ENCODE data around the gene STXBP3.
"Not testable (repeated sequence)": the region's sequence is repeated elsewhere in the genome, so short reads cannot be mapped to it uniquely, and the experiment has no call there.

Gene STXBP3

DNA sequence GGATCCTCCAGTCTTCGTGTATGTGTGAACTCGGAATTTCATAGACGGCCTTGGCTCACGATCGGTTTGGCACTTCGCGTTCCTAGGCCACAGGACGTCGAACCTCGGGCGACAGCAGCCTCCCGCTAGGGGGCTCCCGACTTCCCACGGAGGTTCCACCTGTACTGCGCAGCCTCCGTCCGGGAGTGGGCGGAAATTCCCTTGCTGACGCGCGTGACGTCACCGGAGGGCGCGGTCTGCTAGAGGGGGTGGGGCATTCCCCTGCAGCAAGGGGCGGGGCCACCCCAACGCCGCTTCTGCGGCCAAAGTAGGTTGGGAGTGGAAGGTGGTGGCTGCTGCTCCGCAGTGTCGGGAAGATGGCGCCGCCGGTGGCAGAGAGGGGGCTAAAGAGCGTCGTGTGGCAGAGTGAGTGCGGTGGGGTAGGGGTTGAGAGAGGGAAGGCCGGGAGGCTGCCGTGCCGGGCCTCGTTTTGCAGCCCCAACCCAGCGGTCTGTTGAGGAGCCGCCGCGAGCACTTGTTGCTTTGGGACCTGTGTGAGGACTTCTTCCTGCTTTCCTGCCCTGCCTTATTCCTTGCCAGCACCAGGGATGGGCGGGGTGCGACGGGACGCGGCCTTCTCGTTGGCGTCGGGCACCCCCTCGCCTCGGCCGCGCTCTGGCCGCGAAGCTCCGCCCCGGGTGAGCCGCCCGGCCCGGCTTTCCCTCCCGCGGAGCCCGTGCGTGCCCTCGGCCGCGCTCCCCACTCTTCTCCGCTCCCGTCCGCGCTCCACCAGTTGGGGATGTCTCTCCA is at the start of gene STXBP3:
TSS of gene STXBP3 (plus strand) at position 293 of the 789 bp plus-strand sequence. CDS start at position 357, 64 bp downstream.
- DNase-seq = peak; percentile 91

GRCh38 chr1:108699375-108700332 is 46.8 kb upstream of the STXBP3 start:
- no peak for DNase-seq

DNA sequence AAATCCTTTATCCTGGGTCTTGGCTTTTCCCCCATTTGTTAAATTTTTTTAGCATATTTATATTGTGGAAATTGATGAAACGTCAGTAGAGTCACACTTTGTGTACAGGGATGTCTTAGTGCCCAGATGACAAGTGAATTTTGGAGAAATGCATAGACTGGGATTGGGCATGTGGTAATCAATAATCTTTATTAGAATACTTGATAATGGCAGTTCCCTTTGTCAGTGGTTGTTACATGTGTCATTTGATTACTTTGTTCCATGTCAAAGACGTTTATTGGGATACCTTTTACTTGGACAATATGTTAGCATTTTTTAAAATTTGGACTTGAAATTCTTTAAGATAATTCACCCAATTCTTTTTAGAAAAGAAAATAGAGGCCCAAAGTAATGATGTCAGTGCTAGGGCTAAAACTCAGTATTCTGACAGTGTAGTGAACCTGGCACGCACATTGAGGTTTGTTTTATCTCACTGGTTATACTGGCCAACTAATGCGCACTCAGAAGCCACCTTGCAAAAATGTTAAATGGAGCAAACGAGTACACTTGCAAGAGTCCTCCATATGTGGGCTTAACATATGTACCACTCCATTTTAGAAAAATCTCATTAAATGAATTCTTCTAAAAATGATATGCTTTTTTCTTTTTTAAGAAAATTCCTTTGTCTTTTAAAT is 45.2 kb upstream of the STXBP3 start:
- no peak for DNase-seq

DNA sequence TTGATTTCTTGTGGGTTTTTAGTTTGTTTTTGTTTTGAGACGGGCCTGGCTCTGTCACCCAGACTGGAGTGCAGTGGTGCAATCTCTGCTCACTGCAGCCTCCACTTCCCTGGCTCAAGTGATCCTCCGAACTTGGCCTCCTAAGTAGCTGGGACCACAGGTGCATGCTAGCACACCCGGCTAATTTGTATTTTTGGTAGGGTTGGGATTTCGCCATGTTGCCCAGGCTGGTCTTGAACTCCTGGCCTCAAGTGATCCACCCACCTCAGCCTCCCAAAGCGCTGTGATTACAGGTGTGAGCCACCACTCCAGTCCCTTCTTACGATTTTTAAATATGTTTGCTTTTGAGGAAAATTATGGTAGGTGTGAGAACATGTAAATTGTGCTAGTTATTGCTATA is 44.4 kb upstream of the STXBP3 start:
- not testable (repeated sequence) for DNase-seq

DNA sequence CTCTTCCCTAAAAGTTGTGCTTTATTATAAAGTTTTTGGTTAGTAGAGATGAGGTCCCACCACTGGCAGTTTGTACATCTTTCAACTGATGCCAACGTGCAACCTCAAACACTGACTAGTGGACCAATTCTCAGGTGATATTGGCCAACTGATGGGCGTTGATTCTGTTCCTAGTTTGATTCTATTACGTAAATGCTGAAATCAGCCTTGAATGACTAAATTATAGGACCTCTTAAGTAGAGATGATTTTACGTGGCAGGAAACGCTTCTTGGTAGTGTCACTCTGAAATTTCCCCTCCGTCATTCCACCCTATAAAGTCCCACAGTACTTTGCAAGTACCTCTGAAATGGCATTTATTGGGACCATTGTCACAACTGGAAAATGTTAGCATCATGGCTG is 42.5 kb upstream of the STXBP3 start:
- DNase-seq = no peak

- no peak for DNase-seq
Measured at GRCh38 chr1:108704496-108704895, 42.0 kb upstream of the STXBP3 start.

GRCh38 chr1:108706643-108707042 is 39.8 kb upstream of the STXBP3 start:
- DNase-seq = no peak

DNA sequence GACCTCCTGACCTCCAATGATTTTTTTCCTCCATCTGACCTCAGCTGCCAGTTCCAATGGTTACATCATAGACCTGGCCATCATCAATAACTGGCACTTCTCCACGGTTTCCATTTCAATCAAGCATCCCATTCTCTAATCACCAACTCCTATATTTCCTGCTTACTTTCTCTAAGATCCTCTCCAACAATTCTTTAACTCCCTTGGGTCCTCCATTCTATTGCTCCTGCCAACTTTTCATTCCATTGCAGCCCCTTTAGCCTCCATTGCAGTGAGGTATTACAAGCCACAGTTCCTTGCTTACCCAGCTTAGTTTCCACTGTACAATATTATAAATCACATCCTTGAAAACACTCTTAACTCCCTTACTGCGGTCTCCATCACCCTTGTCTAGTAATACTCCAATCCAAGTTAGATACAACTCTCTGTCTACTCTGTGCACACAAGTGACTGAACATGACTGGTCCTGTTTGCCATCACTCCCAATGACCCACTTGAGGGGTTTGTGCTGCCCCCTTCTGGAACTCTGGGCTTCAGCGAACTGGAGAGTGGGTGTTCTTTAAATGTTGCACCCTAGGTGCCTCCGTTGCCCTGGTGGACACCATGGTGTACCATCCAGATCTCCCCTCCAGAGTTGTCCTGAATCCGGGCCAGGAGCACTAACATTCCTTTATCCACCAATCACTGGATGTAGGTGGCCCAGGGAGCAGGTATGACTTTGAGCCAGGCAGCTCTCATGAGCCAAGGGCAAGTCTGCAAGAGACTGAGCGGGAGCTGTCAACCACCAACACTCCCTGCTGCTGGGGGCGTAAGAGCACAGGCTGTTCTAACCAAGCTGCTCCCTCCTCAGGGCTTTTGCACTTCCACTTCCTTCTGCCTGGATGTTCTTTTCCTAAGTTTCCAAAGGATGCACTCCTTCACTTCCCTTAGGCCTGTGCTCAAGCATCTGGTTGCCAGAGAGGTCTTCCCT is 37.5 kb upstream of the STXBP3 start:
- no peak for DNase-seq

- DNase-seq = no peak
Measured at GRCh38 chr1:108712606-108713150, 33.8 kb upstream of the STXBP3 start, which contains the start of gene FNDC7. TSS of gene FNDC7 (plus strand) at chr1:108712908. CDS start at chr1:108712934, 26 bp downstream.

DNA sequence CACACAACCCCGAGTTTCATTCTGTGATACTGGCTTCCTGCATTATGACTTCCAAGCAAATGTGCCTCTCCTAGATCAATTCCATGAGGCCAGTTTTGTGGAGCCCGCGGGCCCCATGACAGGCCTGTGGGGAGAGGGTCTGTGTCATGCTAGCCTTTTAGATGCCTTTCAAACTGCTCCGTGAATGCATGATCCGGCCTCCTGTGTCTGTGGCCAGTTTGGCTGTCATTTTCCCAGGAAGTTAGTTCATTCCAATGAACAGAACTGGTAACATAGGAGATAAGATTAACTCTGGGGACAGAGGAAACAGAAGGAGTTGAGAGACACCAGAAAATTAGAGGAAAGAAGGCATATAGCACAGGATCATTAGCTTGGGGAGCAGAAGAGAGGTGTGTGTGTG is 30.5 kb upstream of the STXBP3 start:
- DNase-seq = no peak

DNA sequence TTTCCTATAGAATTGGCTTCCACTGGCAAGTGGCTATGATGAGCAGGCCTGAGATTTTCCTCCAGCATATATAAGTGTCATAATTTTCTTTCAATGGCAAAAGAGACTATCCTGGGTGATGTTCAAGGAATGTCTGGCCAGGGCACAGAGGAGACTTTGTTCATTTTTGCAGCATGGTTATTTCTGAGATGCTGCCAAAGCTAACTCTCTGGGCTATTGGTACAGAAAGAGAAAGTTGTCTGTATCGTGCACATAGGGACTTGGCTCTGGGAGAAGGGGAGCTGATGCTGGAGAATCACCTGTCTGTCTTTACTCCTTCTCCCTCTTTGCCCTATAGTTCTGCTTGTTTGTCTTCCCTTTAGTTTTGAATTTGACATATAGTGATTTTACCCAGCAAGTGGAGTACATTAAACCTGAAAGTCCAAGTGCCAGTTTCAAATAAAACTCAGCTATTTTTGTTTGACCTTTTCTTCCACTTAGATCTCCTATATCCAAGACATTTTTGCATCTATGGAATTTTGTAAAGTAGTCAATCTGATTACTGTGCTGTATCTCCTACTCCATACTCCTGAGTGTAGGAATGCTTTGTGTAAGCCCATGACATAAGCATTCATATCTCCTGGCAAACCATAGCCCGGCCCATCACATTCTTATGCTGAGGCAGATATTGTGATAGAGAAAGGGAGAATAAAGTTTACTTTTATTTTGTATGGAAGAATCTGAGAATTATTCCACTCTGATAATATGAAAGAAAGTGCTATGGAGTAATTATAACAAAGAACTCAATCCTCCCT is 29.8 kb upstream of the STXBP3 start:
- DNase-seq = no peak

DNA sequence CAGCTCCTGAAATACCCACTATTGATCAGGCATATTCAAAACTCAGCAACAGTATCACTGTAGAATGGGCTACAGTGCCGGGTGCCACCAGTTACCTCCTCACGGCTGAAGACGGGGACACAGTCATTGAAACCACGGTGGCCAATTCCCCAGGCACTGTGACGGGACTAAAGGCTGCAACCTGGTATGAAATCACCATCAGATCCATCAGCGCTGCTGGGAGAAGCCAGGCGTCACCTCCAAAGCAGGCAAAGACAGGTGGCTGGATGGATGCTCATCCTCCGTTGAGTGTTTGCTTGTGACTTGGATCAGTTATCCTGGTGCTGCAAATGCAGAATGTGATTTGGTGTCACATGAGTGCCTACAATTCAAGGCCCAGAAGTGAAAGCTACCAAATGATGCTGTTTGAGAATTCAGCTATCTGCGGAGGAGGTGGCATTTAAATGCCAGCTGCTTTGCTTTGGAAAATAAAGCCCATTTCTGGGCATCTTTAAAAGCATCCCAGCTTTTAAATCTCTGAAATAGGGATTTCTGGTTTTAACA is 28.6 kb upstream of the STXBP3 start:
- no peak for DNase-seq

DNA sequence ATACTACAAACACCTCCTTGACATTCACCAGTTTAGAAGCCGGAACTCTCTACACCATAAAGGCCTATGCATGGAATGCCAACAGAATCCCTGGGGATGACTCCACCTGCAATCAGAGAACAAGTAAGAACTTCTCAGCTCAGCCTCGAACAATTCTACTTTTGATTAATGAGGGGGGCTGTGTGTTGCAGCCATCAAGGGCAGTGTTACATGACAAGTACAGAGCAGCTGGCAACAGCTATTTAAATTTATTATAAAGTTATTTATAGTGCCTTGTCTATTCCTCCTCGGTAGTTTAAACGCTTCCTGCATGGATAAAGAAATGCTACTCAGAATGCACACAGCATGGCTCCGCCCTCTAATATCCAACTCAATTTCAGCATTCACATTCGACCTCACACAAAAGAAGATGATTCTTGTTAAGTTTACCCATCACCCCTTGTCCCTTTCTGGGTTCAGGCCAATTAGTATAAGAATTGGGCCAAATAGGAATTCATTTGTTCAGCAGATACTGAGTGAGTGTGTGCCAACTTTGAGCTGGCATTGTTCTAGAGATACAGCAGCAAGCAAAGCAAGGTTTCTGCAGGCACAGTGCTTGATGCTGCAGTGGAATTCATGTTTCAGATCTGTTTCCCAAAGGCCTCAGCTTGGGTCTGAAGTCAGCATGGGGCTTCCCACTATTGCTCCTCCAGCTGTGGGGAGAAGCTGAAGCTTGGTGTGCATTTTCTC is 27.4 kb upstream of the STXBP3 start:
- no peak for DNase-seq

- DNase-seq = no peak
Measured at GRCh38 chr1:108719656-108720435, 26.6 kb upstream of the STXBP3 start.

GRCh38 chr1:108722292-108722691 is 24.2 kb upstream of the STXBP3 start:
- no peak for DNase-seq

DNA sequence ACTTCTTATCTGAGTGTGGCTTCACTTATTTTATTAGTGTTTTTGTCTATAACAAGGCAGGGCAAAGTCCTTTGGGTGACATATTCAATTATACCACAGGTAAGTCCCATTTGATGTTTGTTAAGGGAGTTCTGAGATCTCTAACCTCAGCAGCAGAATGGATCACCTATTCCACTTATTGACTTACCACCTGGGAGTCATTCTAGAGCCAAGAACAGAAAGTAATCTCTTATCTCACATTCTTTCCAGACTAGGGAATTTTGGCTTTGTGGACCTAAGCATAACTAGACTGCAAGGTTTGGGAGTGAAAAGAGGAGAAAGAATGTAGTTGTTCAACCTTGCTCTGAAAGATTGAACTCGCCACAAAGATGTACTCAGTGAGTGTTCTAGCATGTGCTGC is 20.6 kb upstream of the STXBP3 start:
- no peak for DNase-seq

DNA sequence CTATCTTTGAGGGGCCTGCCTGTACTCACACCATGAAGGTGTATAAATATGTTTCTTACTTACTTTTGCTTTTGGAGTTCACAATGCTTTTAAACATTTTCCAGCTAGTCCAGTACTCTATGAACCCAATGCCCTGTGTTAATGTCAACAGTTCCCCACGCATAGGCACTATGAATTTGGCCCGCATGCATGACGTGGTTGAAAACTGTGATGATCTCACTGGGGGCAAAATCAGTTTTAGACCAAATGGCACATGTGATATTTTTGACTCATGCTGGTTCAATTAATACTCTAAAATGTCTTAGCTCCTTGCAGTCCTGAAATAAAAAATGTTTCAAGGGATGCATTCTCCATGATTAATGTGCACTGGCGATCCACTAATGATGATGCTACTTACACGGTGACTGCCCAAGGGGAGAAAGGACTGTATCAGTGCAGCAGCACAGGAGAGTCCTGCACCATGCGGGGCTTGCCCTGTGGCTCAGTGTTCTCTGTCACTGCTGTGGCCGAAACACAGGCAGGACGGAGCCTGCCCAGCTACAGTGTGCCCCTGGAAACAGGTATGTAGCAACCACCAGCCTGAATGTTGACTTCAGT is 18.0 kb upstream of the STXBP3 start:
- DNase-seq = no peak

GRCh38 chr1:108729481-108729880 is 17.0 kb upstream of the STXBP3 start:
- no peak for DNase-seq

All from GF-D8 (cell line).